Neural progenitor cell (in vitro differentiated cells): ENCODE measurements around the gene SHLD2.
"Not testable (repeated sequence)": the region's sequence is repeated elsewhere in the genome, so short reads cannot be mapped to it uniquely, and the experiment has no call there.

Experiments
- CTCF ChIP-seq: fragments of 200-600 bp; sonication (generic); IDR thresholded peaks from 2 replicates; pipeline ENCODE4 v1.5.1; 2017; ENCODE audit warnings: antibody characterized with exemption, mild to moderate bottlenecking
- EZH2 ChIP-seq: fragments of 200-600 bp; sonication (generic); IDR thresholded peaks from 2 replicates; pipeline ENCODE4 v1.6.1; 2017; ENCODE audit warnings: antibody characterized with exemption, mild to moderate bottlenecking, moderate library complexity

- not testable (repeated sequence) for TF ChIP-seq CTCF, EZH2
These were observed 139.8 kb downstream of the SHLD2 start for GRCh38 chr10:87234854-87235253.
